GM12865 (cell line): ENCODE measurements around the gene TNIK.

ENCODE experiments used
- DNase-seq: peaks from one replicate; pipeline ENCODE4 v3.0.0; 2010; ENCODE audit warnings: low read depth
- H3K4me3 ChIP-seq: 2 replicates; pipeline ENCODE4 v1.5.1; 2011; ENCODE audit warnings: mild to moderate bottlenecking, low read depth, low read length, control low read depth
- TF ChIP-seq, protein P1 (sequence below): IDR thresholded peaks from 2 replicates; pipeline ENCODE4 v1.5.1; 2011; ENCODE audit warnings: low read length, control low read depth, low read depth, inconsistent platforms; ENCODE audit not compliant: insufficient read depth; ENCODE audit errors: missing control alignments

Gene TNIK

DNA sequence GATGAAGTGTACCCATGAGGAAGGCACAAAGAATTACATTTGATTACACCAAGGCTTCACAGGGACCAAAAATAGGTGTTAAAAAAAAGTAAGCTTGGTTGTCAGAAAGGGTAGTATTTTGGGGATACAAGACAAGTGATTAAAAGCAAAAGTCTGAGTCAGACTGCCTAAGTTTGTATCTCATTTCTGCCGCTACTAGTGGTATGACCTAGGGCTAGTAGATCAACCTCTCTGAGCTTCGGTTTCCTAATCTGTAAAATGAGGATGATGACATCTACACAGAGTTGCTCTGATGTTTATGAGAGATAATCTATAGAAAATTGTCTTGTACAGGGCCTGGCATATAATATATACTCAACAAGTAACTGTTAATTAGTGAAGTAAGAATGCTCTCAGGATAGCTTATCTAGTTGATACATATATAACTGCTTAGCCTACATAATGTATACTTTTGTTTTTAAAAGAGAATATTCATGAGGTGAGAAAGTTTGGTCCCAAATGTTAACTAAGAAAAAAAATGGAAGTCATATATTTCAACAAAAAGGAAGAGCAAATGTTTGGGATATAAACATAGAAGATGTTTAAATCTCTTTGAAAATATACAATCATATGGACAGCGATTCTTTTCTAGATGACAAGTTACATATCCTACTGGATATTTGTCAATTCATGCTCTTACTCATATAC is 270.7 kb downstream of the TNIK start:
- H3K4me3 ChIP-seq, result no peak overlapping the region
- TF ChIP-seq, protein P1, sequence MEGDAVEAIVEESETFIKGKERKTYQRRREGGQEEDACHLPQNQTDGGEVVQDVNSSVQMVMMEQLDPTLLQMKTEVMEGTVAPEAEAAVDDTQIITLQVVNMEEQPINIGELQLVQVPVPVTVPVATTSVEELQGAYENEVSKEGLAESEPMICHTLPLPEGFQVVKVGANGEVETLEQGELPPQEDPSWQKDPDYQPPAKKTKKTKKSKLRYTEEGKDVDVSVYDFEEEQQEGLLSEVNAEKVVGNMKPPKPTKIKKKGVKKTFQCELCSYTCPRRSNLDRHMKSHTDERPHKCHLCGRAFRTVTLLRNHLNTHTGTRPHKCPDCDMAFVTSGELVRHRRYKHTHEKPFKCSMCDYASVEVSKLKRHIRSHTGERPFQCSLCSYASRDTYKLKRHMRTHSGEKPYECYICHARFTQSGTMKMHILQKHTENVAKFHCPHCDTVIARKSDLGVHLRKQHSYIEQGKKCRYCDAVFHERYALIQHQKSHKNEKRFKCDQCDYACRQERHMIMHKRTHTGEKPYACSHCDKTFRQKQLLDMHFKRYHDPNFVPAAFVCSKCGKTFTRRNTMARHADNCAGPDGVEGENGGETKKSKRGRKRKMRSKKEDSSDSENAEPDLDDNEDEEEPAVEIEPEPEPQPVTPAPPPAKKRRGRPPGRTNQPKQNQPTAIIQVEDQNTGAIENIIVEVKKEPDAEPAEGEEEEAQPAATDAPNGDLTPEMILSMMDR, result no peak
- DNase-seq, result peak; percentile 65

DNA sequence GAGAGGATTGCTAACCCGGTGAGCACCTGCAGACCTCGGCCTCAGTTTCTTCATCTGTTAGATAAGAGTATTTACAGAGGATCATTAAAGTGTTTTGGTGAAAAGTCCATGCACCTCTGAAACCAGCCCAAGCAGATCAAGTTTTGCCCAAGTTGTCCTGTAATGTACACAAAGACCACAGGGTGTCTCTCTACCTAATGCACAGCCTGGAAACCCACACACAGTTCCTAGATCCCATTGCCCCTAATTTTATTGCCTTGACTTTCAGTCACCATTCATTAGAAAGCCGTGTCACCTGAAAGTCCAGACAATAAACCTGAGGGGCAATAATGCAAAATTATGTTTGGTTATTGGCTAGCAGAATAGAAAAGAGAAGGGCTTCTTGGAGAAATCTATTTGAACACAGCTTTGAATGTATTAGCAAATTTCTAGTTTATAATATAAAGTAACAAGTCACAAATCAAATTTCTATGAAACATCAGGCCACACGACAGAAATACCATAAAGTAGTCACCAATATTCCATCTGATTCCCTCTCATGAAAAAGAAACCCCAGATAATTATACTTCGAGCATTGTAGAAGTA is 272.4 kb downstream of the TNIK start:
- peak; percentile 65 for DNase-seq
- H3K4me3 ChIP-seq, result no peak overlapping the region
- TF ChIP-seq, protein P1, result peak; percentile 62

DNA sequence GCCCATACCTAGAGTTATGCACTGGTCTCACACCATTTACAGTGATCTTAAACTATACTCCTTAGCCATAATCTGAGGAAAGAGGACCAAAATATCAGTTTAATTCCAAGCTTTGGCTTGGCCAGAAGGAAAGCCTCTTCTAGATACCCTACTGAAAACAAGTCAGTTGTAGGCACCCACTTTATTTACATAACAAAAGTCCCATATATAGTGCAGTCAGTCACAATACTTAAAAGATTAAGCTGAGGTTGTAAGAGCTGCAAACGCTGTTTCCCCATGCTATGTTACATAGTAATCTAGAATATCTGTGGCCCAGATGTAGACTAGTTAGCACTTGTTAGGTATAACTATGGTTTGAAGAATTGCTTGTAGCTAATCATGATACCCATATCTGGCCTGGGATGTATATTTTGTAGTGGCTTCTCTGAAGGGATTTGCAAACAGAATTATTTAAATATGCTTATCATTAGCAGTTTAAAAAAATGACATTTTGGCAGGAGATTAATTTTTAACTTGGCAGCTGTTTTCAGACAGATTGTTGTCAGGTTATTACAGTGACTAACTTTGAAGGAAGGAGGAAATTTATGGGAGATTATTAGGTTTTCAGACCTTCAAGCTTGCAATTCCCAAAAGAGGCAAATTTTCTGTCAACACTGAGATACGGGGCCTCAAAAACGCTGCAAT is 273.2 kb downstream of the TNIK start:
- TF ChIP-seq, protein P1, result no peak
- no peak overlapping the region for H3K4me3 ChIP-seq
- no peak for DNase-seq

DNA sequence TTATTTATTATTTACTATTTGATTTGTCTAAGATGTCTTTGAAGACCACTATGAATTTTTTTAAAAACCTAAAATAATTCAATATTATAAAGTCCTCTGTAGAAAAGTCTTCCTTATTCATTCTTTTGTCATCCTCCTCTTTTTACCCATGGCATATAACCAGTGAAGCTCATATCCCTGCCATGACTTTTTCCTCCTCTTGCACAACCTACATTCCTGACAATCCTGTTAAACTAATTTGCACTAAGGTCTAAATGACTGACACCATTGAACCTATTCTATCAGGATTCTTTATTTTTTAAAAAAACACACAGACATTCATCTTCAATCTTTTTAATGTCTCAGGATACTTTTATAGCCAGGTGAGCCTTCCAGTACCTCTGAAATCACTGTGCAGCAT is 273.8 kb downstream of the TNIK start:
- H3K4me3 ChIP-seq, result no peak overlapping the region
- TF ChIP-seq, protein P1, result no peak
- no peak for DNase-seq

DNA sequence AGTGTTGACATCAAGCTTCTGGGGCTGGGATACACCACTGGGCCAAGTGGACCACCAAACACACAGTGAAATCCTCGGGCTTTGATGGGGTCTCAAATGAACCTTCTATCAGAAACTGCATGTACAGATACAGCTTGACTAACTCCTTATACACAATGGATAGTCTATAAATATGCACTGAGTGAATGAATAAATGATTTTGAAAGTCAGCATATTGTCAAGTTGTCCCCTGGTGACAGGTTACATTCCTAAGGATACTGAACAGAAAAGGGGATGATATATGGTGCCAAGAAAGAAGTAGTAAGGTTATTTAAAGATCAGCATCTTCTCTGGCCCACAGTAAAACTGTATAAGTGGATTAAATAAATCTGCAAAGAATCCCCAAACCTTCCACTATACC is 274.2 kb downstream of the TNIK start:
- no peak for DNase-seq
- TF ChIP-seq, protein P1, result no peak
- no peak overlapping the region for H3K4me3 ChIP-seq

DNA sequence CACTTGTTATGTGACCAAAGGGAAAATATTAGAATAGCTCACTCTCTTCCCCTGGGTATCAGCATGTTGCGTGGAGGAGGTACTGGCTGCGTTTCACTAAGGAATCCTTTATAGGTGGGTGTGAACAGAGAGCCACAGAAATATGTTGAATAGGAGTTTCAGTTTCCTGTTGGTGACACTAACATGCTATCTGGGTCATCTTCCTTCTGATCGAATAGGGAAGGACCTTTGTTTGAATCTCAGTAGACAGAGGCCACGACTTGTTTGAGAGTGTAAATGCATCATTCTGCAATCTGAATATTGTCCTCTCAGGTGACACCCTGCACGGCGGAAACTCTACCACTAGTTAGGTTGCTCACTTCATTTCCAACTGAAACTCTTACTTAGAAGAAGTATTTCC is 275.8 kb downstream of the TNIK start:
- DNase-seq, result peak; percentile 86
- H3K4me3 ChIP-seq, result no peak overlapping the region
- TF ChIP-seq, protein P1, result no peak

DNA sequence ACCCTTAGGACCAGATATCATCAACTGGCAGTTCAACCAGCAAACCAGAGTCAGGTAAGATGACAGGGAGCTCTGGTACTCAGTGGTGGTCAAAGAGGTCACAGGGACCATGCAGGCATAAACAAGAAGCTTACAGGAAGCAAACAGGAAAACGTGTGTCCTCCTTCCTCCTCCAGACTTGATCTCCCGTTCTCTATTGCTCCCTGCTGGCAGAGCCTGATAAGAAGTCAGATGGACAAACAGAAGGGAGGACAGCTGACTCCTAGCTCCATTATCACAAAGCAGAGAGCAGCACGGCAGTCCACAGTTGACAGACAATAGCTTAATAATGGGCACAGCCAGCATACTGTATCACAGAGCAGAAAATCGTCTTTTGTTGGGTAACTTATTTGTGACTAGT is 277.2 kb downstream of the TNIK start:
- H3K4me3 ChIP-seq, result no peak overlapping the region
- DNase-seq, result no peak
- TF ChIP-seq, protein P1, result no peak
